Sigmoid colon (tissue), 4 donors: ENCODE results near the gene POLN.

ENCODE experiments used
- POLR2A ChIP-seq, 2 donors: fragments of 450-650 bp; IDR thresholded peaks; one replicate each; pipeline ENCODE4 v1.6.1; 2016; ENCODE audit warnings: antibody characterized with exemption in 2 of 2, mild to moderate bottlenecking in 2 of 2, moderate library complexity in 2 of 2
- POLR2AphosphoS5 ChIP-seq, 4 donors: sonication (generic); formaldehyde crosslinking; IDR thresholded peaks; one replicate each; pipeline ENCODE4 v1.6.1; 2017; ENCODE audit warnings: antibody characterized with exemption in 4 of 4
- TF ChIP-seq, protein P1 (sequence below), 4 experiments: fragments of 450-650 bp in 3 of 4; fragments of 200-600 bp in 1 of 4; IDR thresholded peaks; one replicate each; pipeline ENCODE4 v1.5.1; 2016 to 2019; ENCODE audit warnings: antibody characterized with exemption in 4 of 4, mild to moderate bottlenecking in 3 of 4, moderate library complexity in 2 of 4

DNA sequence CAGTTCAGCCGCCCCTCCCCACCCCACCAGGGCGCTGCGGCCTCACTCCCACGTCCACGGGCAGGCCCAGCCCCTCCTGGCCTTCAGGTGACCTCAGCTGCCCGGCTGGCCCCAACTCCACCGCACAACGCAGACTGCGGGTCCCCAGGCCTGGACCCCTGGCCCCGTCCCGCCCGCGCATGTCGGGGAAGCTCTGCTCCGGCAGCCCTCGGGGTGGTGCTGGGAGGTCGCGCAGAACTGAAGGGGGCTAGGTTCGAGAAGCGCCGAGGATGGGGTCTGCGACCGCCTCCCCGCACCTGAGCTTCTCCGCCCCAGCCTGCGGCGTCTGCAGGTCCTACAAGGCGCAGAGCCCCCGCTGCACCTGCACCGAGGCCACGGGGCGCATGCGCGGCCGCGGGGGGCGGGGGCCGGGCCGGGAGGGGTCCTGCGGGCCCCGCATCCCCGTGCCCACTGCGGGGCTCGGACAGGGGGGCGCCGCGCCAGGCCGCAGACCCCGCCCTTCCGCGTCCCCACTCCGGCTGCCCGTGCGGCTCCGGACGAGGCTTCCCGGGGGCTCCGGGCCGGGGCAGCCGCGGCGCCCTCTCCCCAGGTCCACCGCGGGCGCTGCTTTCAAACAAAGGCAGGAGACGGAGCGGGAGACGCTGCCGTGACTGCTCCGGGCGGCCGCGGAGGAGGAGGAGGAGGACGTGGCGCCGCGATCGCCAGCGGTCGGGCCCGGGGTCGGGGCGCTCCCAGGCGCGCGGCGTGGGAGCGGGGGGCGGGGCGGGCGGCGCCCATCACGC lies 183.5 kb downstream of the POLN start:
- TF ChIP-seq POLR2A (IDR thresholded peaks at IDR 0.05) (no peak), POLR2AphosphoS5 (IDR thresholded peaks at IDR 0.05) (no peak)
- TF ChIP-seq, protein P1, sequence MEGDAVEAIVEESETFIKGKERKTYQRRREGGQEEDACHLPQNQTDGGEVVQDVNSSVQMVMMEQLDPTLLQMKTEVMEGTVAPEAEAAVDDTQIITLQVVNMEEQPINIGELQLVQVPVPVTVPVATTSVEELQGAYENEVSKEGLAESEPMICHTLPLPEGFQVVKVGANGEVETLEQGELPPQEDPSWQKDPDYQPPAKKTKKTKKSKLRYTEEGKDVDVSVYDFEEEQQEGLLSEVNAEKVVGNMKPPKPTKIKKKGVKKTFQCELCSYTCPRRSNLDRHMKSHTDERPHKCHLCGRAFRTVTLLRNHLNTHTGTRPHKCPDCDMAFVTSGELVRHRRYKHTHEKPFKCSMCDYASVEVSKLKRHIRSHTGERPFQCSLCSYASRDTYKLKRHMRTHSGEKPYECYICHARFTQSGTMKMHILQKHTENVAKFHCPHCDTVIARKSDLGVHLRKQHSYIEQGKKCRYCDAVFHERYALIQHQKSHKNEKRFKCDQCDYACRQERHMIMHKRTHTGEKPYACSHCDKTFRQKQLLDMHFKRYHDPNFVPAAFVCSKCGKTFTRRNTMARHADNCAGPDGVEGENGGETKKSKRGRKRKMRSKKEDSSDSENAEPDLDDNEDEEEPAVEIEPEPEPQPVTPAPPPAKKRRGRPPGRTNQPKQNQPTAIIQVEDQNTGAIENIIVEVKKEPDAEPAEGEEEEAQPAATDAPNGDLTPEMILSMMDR (IDR thresholded peaks at IDR 0.05) = no peak
